Left cardiac atrium (tissue), 4 donors: ENCODE data around the gene CLMP. TPM values are rescaled to one million over a fixed set of nuclear protein-coding genes. Genes with fewer than 3 reads are reported as not detected.
"Not testable (repeated sequence)": the region's sequence is repeated elsewhere in the genome, so short reads cannot be mapped to it uniquely, and the experiment has no call there.

ENCODE experiments used
- ATAC-seq, 2 donors: fragments of 200-7000 bp; cut with Tn5 transposase; one replicate each; pipeline ENCODE4 v1.9.1; 2020; ENCODE audit warnings: mild to moderate bottlenecking in 2 of 2, moderate library complexity in 2 of 2
- DNase-seq: peaks from one replicate; pipeline ENCODE4 v3.0.0-alpha.2; 2020
- intact Hi-C, 2 donors: fragments of 100-400 bp; cut with DNase I; formaldehyde crosslinking; loops; one replicate each; pipeline versions ENCODE4 v1.14.1 to v1.15.1; 2022 to 2023
- total RNA-seq, 2 donors: library from RNA; stranded (reverse); fragmentation: NEBNext Ultra II Directional; extraction: Animal tissue kit (Norgen Biotek cat#: 25700); gene quantifications; one replicate each; pipeline ENCODE4 v1.2.1, GENCODE V29; 2021
- donor health status: DM: no; HTN: yes; CAD: no.
- donor health status: DM: no; HTN: yes; CAD: no; lungs with severe emphysema.
- donor health status: DM: yes; HTN: yes; CAD: no.
- donor health status: Dilated cardiomyopathy.

The CLMP gene
- total RNA-seq, 2 donors from 2014 or later = 30.6 to 38.6 TPM

DNA sequence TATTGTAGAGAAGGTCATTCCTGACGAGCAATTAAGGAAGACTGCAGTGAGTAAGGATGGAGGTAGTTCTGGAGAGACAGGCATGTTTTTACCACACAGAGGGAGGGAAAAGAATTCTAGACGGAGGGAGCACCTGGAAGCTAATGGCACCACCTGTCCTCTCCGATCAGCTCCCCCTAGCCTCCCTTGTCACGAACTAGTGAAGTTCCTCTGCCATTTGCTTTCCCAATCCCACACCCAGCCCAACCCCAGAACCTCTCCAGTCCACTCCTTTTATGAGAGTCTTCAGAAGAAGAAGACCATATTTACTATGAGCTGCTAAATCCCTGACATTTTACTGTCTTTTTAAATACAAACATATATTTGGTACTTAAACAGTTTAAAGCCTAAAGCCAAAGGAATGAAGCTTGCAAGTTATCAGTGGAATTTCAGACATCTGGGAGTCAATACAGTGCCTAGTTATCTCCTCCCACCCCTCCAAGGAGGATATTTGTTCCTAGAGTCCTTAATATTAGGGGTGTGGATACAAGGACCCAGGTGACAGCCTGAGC lies 87.0 kb downstream of the CLMP start:
- intact Hi-C loops = no loop called here
- DNase-seq (no peak), ATAC-seq (no peak)

DNA sequence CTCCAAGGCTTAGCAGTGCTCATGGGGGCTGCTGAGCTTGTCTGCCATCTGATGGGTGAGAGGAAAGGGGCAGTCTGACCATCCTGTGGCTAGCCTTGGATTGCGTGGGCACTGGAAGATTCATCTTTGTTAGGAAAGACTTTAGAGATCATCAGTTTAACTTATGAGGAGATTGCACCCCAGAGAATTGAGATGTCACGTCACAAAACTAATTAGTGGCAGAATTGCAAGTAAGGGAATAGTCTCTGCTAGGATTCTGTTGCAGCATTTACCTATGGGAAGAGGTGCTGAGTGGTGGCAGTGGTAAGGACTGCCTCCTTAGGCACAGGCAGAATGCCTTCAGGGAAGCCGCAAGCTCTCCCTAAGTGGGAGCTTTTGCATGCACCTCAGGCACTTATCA lies 90.4 kb downstream of the CLMP start:
- DNase-seq = no peak
- intact Hi-C loops = no loop called here
- ATAC-seq = no peak

DNA sequence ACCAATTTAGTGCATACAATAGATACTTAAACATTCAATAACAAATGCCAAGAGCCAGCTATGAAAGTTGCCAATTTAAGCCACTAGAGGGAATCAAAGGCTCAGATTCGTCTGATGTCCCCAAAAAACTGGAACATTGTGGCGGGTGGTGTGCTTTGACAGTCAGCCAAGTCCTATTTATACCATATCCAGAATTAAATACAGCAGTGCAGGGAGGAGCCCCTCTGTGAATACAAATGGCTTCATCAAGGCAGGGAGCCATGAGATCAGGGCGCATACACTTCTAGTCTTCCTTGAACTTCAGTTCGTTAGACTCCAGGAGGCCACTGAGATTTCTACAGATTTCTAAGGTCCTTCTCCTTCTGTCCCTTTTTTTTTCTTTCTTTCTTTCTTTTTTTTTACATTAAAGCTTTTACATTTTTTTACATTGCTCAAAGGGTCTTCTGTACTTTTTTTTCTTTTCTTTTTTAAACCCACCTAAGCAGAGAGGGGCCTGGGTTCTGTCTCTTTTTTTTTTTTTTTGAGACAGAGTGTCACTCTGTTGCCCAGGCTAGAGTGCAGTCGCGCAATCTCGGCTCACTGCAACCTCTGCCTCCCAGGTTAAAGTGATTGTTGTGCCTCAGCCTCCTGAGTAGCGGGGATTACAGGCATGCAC lies 91.6 kb downstream of the CLMP start:
- intact Hi-C loops = no loop called here
- peak; percentile 78 to 84 for ATAC-seq
- peak; percentile 65 for DNase-seq

DNA sequence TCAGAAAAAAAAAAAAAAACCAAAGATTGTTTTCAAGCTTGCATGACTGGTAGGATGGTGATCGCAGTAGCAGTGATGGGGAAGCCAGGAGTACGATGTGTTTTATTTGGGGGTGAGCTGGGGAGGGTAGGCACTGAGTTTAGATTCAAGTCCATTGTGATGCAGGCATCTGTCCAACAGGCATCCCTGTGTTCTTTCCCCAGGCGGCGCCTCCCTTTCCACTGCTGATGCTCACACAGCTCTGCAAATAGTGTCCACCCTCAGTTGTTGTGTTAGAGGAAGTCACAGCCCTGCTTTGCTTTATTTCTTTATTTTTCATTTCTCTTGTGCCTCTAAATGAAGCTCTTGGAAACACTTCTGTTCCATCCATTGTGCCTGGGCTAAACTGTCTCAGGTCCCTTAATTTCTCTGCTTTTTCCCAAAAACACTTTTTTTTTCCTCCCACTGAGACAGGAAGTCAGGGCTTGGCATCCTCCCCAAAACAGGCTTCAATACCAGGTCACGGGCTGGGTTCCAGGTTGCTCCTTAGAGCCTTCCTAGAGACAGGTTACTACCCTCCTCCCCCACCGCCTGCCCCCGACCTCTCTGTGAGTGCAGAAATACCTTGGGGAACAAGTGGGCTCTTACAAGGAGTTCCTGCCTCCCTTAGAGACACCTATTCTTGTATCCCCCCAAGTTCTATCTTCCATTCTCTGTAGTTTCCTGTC lies 94.5 kb downstream of the CLMP start:
- DNase-seq (peak; percentile 61), ATAC-seq (peak; percentile 28 to 52)
- intact Hi-C loops = no loop called here

DNA sequence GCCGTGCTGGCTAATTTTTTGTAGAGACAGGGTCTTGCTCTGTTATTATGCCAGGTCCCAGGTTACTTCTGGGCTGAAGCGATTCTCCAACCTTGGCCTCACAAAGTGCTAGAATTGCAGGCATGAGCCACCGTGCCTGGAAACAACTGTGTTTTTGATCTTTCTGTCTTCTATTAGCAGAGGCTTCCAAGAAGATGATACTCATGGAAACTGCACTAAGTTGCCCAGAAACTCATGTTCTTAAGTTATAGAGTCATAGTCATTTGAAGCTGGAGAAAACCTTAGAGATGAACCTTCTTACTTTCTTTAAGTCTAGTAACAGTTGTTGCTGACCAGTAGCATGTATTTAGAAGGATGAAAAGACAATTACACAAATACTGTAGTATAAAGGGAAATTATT lies 96.1 kb downstream of the CLMP start:
- no peak for ATAC-seq
- intact Hi-C loops = no loop called here
- DNase-seq = no peak

DNA sequence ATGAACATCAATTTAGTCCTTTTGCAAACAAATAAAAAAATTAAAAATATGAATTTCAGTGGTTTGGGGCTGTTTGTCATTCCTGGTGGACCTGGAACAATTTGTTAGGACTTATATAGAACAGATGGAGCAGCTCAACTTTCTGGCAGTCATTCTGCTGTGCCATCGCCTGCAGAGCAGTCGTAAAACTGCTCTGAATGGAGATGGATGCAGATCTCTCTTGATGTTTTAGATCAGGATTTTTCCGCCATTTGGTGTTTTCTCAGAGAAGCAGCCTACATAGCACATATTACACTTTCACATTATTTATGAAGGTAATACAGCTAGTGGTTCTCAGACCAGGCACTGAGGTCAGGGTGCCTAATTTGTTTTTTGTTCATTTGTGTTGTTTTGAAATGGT lies 101.3 kb downstream of the CLMP start:
- intact Hi-C loops = no loop called here
- no peak for DNase-seq
- ATAC-seq = no peak

DNA sequence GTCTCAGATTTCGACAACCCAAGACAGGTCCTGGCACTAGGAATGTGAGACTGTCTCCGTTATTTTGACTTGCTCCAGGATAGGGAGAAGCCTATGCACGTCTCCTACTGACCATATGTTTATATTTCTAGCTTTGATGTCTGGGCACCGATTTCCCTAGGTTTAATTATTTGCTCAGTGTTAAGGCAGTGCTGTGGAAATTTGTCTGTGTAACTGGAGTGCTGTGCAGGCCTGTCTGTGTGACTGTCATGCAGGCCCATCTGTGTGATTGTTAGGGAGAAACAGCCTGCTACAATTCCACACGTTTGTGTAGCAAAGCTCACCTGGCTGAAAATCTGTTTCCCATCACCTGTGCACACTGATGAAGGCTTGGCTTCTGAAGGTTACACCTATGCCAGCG lies 103.5 kb downstream of the CLMP start:
- DNase-seq (no peak), ATAC-seq (no peak)
- intact Hi-C loops = no loop called here

DNA sequence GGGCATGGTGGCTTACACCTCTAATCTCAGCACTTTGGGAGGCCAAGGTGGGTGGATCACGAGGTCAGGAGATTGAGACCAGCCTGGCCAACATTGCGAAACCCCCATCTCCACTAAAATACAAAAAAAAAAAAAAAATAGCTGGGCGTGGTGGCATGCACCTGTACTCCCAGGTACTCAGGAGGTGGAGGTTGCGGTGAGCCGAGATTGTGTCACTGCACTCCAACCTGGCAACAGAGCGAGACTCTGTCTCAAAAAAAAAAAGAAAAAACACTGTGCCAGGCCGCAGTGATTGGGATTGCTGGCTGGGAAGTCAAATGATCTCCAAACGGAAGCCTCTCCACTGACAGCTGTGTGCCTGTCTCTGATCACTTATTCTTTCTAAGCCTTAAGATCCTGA lies 104.9 kb downstream of the CLMP start:
- ATAC-seq, intact Hi-C loops, DNase-seq: not testable (repeated sequence)

DNA sequence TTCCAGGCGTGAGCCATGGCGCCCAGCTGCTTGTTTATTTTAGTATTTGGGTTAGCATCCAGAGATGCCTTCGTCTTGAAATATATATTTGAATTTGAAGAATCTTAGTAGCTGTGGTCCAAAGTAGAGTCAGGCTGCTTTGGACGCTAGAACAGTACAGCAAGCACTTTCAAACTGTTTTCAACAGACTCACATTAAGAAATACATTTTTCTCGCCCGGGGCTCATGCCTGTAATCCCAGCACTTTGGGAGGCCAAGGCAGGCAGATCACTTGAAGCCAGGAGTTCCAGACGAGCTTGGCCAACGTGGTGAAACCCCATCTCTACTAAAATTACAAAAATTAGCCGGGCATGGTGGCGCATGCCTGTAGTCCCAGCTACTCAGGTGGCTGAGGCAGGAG lies 106.2 kb downstream of the CLMP start:
- intact Hi-C loops, ATAC-seq: not testable (repeated sequence)

DNA sequence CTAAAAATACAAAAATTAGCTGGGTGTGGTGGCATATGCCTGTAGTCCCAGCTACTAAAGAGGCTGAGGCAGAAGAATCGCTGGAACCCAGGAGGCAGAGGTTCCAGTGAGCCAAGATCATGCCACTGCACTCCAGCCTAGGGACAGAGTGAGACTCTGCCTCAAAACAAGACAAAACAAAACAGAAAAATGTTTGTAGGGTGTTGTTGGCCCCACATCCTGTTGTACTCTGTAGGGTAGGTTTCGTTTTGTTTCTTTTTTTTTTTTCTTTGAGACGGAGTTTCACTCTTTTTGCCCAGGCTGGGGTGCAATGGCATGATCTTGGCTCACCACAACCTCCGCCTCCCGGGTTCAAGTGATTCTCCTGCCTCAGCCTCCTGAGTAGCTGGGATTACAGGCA lies 107.4 kb downstream of the CLMP start:
- intact Hi-C loops, ATAC-seq, DNase-seq: not testable (repeated sequence)

More for the DNA sequence above, 106.2 kb downstream of the CLMP start:
- DNase-seq = not testable (repeated sequence)

DNA sequence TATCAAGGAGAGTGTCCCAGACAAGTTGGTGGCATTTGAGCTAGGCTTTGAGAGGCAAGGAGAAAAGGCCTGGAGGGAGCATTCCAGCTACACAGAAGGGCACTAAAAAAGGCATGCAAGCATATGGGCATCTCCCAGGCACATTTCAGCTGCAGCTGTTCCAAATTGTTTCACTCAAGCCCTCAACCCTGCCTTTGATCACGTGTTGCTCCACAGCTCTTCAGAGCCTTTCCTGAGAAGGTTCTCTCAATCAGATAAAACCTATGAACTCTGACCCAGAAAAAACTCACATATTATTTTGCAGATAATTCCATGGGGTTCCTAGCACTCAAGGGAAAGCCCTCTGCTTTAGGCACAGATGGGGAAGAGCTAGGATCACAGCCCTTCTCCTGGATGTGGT lies 108.7 kb downstream of the CLMP start:
- intact Hi-C loops = no loop called here
- DNase-seq (no peak), ATAC-seq (no peak)

DNA sequence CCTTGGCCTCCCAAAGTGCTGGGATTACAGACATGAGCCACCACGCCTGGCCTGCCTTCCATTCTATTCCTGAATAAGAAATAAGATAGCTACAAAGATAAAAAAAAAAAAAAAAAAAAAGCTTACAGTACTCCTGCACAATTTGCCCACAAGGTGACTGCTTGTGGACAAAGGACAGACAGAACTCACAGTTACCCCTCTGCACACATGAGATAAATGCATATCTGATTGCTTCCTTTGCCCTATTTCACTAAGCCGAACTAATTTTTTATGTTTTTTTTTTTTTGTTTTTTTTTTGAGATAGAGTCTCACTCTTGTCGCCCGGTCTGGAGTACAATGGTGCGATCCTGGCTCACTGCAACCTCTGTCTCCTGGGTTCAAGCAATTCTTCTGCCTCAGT lies 109.6 kb downstream of the CLMP start:
- ATAC-seq (no peak), DNase-seq (no peak)
- intact Hi-C loops = no loop called here

DNA sequence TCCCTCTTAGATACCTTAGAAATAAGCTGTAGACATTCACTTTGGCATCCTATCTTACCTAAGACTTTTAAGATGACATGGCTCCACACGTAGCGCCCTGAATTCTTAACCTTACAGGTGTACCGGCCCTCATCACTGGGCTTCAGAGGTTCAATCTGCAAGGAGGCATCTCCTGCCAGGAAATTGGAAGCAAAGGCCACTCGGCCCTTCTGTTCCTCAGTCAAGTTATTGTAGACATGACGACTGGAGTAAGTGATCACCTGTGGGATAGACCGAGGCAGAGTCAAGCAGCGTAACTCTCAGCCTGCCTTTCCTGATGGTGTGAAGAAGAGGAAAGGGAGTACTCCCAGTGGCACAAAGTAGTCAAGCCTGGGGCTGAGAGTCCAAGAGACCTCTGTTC lies 110.6 kb downstream of the CLMP start:
- ATAC-seq (no peak), DNase-seq (no peak)
- intact Hi-C loops = no loop called here

DNA sequence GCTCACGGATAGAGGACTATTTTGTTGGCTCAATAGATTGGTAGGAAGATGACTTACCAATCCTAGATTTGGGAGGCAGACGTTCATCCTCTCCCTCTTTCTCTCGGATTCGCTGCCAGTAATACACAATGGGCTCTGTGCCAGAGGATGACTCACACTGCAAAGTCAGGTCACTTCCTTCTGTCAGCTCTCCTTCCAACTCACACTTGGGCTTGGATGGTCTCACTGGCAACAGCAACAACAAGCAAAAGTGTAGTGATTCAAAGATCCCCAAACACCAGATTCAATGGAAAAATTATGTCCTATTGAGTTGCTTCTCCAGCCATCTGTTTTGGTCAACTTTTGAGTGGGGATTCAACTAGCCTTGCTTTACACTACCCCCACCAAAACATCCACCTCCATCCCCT lies 111.4 kb downstream of the CLMP start:
- intact Hi-C loops = no loop called here

DNA sequence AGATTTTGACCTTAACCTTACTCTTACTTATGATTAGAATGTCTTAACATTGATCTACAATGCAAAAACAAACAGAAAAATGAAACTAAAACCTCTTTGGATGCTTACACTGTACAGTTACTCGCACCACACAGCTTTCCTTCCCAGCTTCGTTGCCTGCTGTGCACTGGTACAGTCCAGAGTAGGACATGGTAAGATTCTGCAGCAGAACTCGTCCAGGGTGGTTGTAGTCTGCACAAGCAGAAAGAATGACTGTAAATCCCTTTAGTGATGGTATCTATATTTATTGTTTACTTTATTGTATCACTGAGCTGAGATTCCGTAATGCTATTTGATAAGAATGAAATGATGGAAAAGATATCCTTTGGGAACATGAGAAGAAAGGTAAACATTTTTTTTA lies 112.1 kb downstream of the CLMP start:
- DNase-seq (no peak), ATAC-seq (peak in 1 of 2 donors; percentile 40)
- intact Hi-C loops = no loop called here

More for the DNA sequence above, 111.4 kb downstream of the CLMP start:
- DNase-seq (peak; percentile 90), ATAC-seq (peak; percentile 92)

DNA sequence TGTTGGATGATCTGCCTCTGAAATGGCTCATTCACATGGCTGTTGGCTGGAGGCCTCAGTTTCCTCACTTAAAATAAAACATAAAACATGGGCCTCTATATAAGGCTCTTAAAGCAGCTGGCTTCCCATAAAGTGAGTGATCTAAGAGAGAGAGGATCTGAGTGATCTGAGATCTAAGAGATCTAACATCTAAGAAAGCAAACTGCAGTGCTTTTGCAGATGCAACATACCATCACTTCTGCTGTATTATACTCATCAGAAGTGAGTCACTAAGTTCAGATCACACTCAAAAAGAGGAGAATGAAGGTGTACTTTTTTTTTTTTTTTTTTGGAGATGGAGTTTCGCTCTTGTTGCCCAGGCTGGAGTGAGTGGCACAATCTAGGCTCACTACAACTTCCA lies 115.0 kb downstream of the CLMP start:
- ATAC-seq = no peak
- intact Hi-C loops = no loop called here

DNA sequence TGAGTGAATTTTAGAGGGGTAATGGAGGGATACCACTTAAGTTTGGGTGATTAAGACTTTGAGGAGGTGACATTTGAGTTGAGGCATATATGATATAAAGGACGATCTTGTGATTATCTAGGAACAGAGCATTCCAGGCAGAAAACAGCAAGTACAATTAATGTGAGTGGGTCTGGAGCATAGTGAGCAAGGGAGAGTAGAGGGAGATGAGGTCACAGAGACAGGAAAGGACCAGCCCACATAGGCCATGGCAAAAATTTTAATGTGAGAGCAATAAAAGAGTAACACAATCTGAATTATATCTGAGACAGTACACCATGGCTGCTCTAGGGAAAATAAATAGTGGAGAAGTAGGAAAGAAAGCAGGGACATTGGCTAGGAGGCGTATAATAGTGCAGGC lies 118.6 kb downstream of the CLMP start:
- DNase-seq (no peak), ATAC-seq (no peak)
- intact Hi-C loops = no loop called here

More for the DNA sequence above, 115.0 kb downstream of the CLMP start:
- no peak for DNase-seq

DNA sequence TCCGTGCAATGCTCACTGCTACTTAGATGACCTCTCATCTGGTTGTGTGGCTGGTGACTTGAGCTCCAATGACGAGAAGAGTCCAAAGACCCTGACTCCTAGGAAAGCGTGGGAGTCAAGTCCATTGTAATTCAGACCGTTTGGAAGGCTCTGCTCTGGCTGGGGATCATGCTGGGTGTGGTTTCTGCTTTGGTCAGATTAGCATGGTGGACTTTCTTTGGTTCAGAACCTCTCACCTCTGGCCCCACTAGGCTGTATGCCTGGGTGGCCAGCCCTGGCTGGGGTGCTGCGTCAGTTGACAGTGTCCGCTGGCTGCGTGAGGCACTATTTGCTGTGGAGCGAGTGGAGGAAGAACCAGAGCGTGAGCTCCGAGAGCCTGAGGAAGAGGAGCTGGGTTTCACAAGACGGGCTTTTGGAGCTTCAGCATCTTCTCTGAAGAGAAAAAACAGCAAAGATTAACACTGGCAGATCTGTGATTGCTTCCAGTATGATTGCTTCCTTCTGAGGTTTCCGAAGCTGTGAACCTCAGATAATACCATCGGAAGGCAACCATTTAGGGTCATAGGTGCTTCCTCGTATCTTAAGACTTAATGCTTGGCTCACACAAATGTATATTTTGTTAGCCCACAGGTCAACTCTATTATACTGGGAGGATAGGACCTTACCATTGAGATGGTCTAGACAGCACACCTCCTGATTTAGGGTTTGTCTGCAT lies 121.5 kb downstream of the CLMP start:
- DNase-seq (no peak), ATAC-seq (peak in 1 of 2 donors; percentile 73)
- intact Hi-C loops = no loop called here

DNA sequence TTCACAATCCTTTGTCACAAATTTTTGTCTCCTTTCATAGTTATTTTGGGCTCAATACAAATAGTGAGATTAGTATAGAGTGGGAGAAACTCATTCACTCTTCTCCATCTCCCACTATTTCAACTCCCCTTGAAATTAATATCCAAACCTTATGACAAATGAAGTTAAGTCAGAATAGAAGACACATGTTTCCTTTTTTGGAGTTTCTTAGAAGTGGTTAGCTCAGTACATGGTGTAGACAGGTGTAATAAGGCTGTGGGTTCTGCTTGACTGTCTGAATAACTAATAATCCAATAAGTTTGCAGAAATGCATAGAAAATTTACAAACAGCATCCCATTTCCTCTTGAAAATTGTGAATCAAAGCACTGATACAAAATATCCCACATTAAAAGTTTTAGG lies 122.3 kb downstream of the CLMP start:
- DNase-seq = no peak
- intact Hi-C loops = no loop called here
- ATAC-seq = no peak

DNA sequence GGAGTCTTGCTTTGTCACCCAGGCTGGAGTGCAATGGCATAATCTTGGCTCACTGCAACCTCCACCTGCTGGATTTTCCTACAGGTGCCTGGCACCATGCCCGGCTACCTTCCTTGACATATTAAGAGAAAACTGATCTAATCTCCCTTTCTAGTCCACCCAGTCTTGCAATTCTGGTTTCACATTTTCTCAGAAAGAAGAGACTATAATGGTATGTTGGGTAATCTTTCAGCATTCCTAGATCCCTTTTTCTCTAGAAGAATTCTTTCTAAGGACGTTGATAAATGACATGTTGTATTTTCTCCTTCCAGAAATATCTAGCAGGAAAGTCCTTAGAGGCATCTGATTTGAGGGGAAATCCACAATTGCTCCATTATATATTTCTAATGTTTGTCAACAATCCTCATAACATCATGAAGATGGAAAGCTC lies 122.7 kb downstream of the CLMP start:
- ATAC-seq (no peak), DNase-seq (no peak)
- intact Hi-C loops = no loop called here
